Body of pancreas (tissue), 4 donors: ENCODE data around the gene MAP4K3. TPM values are rescaled to one million over a fixed set of nuclear protein-coding genes. Genes with fewer than 3 reads are reported as not detected.

Experiments used
- ATAC-seq: fragments of 150-250 bp; one replicate; pipeline ENCODE4 v1.9.1; 2016
- DNase-seq, 4 donors: peaks; one replicate each; pipeline ENCODE4 v3.0.0-alpha.2; 2019
- H3K27ac ChIP-seq, 4 donors: fragments of 200-600 bp; sonication (generic); 1 replicate in 3 of 4; 2 replicates in 1 of 4; pipeline versions ENCODE4 v1.5.1 to v1.6.1; 2016 to 2019; ENCODE audit warnings: mild to moderate bottlenecking in 1 of 4, mixed read lengths in 1 of 4, moderate library complexity in 1 of 4
- H3K27me3 ChIP-seq, 2 donors: fragments of 200-600 bp; sonication (generic); one replicate each; pipeline ENCODE4 v1.6.0; 2016; ENCODE audit warnings: mild to moderate bottlenecking in 1 of 2
- H3K36me3 ChIP-seq, 2 donors: fragments of 200-600 bp; sonication (generic); replicated peaks in 1 of 2; 2 replicates each; pipeline ENCODE4 v1.5.1; 2016; ENCODE audit warnings: low read depth in 2 of 2; ENCODE audit not compliant: insufficient read depth in 1 of 2
- H3K4me1 ChIP-seq: fragments of 200-600 bp; sonication (generic); one replicate; pipeline ENCODE4 v1.6.0; 2016
- H3K4me3 ChIP-seq, 2 donors: fragments of 200-600 bp; sonication (generic); 1 replicate in 1 of 2; 2 replicates in 1 of 2; pipeline ENCODE4 v1.5.1; 2016 to 2019
- H3K9me3 ChIP-seq, 3 donors: fragments of 200-600 bp; sonication (generic); 1 replicate in 2 of 3; 2 replicates in 1 of 3; pipeline ENCODE4 v1.5.1; 2016
- POLR2A ChIP-seq, 3 donors: fragments of 450-650 bp; IDR thresholded peaks; one replicate each; pipeline ENCODE4 v1.6.1; 2016; ENCODE audit warnings: antibody characterized with exemption in 3 of 3, mild to moderate bottlenecking in 2 of 3
- WGBS, 2 donors: methylation state at CpG; one replicate each; pipeline ENCODE4 v1.1.5; 2017; 5-methylcytosine and 5-hydroxymethylcytosine counted together
- intact Hi-C: fragments of 100-400 bp; cut with DNase I; formaldehyde crosslinking; loops from one replicate; pipeline ENCODE4 v1.15.1; 2023
- total RNA-seq, 2 donors: library from RNA; depleted of rRNA; stranded (reverse); fragments of >200 nt; gene quantifications; one replicate each; pipeline ENCODE4 v1.1.0, GENCODE V29; 2016
- TF ChIP-seq, protein P1 (sequence below), 7 experiments: fragments of 450-650 bp in 4 of 7; fragments of 200-600 bp in 3 of 7; sonication (generic) in 3 of 7; IDR thresholded peaks; one replicate each; pipeline ENCODE4 v1.5.1; 2016 to 2019; ENCODE audit warnings: antibody characterized with exemption in 7 of 7

Gene MAP4K3
- total RNA-seq, 2 donors from 2014 or later = 50.6 to 54.4 TPM

DNA sequence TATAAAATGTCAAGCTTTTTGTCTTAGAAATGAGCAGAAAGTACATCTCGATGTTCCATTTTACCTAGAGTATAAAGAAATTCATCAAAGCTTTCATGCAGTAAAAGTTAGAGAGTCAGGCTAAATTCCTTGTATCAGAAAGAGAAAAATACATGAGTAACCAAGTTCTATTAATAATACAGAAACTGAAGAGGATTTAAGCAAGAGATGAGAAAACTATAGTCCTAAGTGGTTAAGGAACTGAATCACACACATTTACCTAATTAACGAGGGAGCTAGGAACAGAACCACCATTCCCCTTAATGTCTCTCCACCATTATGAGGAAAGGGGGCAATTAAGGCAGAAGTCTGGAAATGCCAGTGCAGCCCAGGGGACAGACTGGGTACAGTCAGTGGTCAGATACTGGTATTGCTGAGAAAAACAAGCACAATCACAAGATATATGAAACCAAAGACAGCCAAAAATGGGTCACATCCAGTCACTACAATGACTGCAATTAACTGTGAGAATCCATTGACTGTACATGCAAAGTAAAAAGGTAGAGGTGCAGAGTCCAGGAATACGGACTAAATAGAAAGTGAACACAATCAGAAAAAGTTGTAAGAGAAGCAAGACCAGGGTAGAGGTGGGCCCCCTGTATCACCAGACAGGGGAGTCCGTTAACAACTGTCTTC is 23.9 kb downstream of the MAP4K3 start:
- Histone ChIP-seq H3K4me3 (no peak overlapping the region), H3K9me3 (no peaks in the 10 kb centered on the region), H3K36me3 (no peaks in the 10 kb centered on the region), H3K4me1 (peaks cover 41% of the 10 kb centered on the region), H3K27me3 (no peaks in the 10 kb centered on the region), H3K27ac (no peak overlapping the region)
- 82 to 85% methylated on average over 4 of the region's 4 CpGs for WGBS, 2 donors
- DNase-seq (no peak), ATAC-seq (no peak)
- no peak for TF ChIP-seq POLR2A (IDR thresholded peaks at IDR 0.05)
- TF ChIP-seq, protein P1, sequence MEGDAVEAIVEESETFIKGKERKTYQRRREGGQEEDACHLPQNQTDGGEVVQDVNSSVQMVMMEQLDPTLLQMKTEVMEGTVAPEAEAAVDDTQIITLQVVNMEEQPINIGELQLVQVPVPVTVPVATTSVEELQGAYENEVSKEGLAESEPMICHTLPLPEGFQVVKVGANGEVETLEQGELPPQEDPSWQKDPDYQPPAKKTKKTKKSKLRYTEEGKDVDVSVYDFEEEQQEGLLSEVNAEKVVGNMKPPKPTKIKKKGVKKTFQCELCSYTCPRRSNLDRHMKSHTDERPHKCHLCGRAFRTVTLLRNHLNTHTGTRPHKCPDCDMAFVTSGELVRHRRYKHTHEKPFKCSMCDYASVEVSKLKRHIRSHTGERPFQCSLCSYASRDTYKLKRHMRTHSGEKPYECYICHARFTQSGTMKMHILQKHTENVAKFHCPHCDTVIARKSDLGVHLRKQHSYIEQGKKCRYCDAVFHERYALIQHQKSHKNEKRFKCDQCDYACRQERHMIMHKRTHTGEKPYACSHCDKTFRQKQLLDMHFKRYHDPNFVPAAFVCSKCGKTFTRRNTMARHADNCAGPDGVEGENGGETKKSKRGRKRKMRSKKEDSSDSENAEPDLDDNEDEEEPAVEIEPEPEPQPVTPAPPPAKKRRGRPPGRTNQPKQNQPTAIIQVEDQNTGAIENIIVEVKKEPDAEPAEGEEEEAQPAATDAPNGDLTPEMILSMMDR (IDR thresholded peaks at IDR 0.05) = no peak
- intact Hi-C loops = no loop called here

DNA sequence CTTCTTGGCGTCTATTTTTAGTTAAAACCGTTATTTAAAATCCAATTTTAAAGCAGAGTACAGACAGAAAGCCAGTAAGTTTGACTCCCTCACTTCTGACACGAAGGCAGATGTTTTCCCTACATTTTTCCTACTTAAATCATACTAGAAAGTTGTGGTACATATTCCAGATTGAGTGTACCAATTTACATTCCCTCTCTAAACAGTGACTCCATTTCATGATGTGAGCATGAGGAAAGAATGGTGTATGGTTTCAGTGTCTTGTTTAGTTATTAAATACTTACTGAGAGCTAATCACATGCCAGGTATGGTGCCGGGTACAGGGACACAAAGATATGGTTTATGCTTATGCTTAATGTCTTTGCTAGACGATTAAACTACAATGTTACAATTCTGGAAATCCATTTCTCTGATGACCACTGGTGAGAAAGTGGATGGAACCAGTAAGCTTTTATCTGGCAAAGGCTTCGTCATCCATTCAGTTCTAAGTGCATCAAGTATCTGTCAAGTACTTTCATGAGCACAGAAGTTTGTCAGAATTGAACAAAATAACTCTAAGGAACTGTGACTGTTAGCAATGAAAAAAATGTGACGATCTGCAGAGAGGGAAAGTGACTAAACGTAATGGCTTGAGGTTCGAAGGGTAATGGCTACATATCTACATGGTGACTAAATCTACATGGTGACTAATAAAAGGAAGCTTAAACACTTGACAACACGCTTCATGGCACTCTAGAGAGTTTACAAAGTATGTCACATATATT is 25.7 kb downstream of the MAP4K3 start:
- Histone ChIP-seq H3K27ac (no peak overlapping the region), H3K4me3 (no peak overlapping the region), H3K27me3 (no peaks in the 10 kb centered on the region), H3K4me1 (peaks cover 41% of the 10 kb centered on the region), H3K9me3 (no peaks in the 10 kb centered on the region), H3K36me3 (no peaks in the 10 kb centered on the region)
- TF ChIP-seq, protein P1 (IDR thresholded peaks at IDR 0.05) = no peak
- no peak for TF ChIP-seq POLR2A (IDR thresholded peaks at IDR 0.05)
- WGBS, 2 donors = 78 to 79% methylated on average over 10 of the region's 10 CpGs
- DNase-seq (no peak), ATAC-seq (no peak)
- intact Hi-C loops = no loop called here

DNA sequence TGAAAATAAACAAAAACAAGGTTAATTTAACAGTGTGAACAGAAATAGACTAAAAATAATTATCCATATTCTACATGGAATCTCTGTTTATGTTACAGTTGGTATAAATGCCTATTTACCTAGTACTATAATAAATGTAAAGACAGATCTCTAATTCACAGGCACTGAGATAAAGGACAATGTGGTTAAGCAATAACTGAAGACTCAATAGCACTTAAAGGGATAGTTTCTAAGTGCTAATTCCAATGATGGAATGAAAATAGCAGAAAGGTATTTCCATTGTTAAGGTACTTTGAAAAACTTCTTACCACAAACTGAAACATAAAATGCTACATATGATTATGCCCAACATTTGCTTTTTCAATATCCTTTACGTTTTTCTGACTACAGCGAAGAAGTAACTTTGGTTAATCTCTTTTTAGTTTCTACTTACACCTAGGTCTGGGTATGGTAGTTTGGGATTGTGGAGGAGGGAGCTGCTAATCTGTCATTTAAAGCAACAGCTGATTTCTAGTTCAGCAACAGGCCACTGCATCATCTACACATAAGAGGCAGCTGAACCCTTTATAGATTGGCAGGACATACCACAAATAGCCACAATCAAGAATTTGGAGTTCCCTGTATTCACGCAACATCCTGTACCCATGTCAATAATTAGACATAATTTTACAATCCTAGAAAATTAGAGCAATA is 27.2 kb downstream of the MAP4K3 start:
- 79 to 84% methylated on average over 3 of the region's 3 CpGs for WGBS, 2 donors
- TF ChIP-seq, protein P1 (IDR thresholded peaks at IDR 0.05) = no peak
- TF ChIP-seq POLR2A (IDR thresholded peaks at IDR 0.05) = no peak
- Histone ChIP-seq H3K27ac (no peak overlapping the region), H3K9me3 (no peaks in the 10 kb centered on the region), H3K4me3 (no peak overlapping the region), H3K36me3 (no peaks in the 10 kb centered on the region), H3K4me1 (peaks cover 50% of the 10 kb centered on the region), H3K27me3 (no peaks in the 10 kb centered on the region)
- ATAC-seq = no peak
- intact Hi-C loops = no loop called here
- no peak for DNase-seq

DNA sequence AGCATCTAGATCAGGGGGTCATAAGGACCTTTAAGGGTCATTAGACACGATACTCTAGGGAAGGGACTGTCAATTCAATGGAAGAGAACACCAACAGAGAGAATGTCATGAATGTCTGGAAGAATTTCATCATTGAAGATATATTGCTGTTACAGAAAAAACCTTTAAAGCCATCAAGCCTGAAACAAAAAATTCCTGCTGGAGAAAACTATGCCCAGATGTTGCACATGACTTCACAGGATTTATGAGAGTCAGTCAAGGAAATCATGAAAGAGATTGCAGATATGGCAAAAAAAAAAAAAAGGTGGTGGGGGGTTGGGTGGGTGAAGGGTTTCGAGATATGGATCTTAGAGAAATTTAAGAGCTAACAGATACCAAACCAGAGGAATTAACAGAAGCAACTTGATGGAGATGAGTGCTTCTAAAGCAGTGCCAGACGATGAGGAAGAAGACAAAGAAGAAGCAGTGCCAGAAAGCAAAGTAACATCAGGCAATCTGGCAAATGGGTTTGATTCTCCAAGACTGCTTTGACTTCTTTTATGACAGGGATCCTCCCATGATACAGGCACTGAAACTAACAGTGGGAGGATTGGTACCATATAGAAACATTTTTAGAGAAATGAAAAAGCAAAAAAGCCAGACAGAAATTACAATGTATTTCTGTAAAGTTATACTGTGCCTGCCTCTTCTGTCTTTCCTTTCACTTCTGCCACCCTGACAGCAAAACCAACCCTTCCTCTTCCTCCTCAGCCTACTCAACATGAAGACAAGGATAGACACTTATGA is 28.5 kb downstream of the MAP4K3 start:
- H3K4me1 ChIP-seq = peaks cover 52% of the 10 kb centered on the region
- TF ChIP-seq, protein P1 (IDR thresholded peaks at IDR 0.05) = no peak
- TF ChIP-seq POLR2A (IDR thresholded peaks at IDR 0.05) = no peak
- WGBS, 2 donors = 82 to 96% methylated on average over 3 of the region's 3 CpGs
- intact Hi-C loops = no loop called here
- H3K27ac ChIP-seq = no peak overlapping the region
- no peaks in the 10 kb centered on the region for H3K27me3 ChIP-seq
- H3K36me3 ChIP-seq = no peaks in the 10 kb centered on the region
- DNase-seq (no peak), ATAC-seq (no peak)
- H3K9me3 ChIP-seq = no peaks in the 10 kb centered on the region
- H3K4me3 ChIP-seq = no peak overlapping the region
